ENCODE results near the gene ARHGAP33. TPM values are rescaled to one million over a fixed set of nuclear protein-coding genes. Genes with fewer than 3 reads are reported as not detected.

The ARHGAP33 gene
- total and polyA plus RNA-seq, 2 experiments from 2014 or later = 11.6 to 22.1 TPM

DNA sequence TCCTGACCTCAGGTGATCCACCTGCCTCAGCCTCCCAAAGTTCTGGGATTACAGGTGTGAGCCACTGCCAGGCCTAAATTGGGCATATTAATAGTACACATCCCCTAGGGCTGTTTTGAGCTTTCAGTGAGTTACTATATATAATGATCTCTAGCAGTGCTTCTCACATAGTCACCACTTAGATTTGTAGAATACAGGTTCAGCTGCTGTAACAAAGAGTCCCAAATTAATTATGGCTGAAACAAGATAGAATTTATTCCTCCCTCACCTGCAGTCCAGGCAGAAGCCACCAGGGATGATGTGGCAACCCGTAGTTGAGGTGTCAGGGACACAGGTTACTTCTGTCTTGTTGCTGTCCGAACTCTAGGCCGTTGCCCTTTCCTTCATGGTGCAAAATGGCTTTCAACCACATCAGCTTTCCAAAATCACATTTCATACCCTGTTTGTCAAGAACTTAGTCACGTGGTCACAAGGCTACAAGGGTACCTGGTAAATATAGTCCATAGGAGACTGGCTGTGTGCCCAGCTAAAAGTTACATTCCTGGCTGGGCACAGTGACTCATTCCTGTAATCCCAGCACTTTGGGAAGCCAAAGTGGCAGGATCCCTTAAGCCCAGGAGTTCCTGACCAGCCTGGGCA, 14.5 kb upstream of the ARHGAP33 start:
- peaks cover 11% of the 10 kb centered on the region for H3K4me1 Mint-ChIP-seq
- H3K4me3 ChIP-seq = no peak overlapping the region
- DNase-seq (ENCODE audit: low spot score) (no peak), ATAC-seq (no peak)
- H3K4me2 ChIP-seq = no peak overlapping the region
- H3K27me3 ChIP-seq (ENCODE audit: insufficient read depth) = peaks cover 15% of the 10 kb centered on the region
- no peak for TF ChIP-seq CREB1 (CRISPR knock-in tag; IDR thresholded peaks at IDR 0.05; ENCODE audit: low read depth)
- no peak for TF ChIP-seq ZNF331 (CRISPR knock-in tag; IDR thresholded peaks at IDR 0.05; ENCODE audit: low read depth)
- no peak for TF ChIP-seq ZNF114 (CRISPR knock-in tag; IDR thresholded peaks at IDR 0.05)
- TF ChIP-seq, protein P1, sequence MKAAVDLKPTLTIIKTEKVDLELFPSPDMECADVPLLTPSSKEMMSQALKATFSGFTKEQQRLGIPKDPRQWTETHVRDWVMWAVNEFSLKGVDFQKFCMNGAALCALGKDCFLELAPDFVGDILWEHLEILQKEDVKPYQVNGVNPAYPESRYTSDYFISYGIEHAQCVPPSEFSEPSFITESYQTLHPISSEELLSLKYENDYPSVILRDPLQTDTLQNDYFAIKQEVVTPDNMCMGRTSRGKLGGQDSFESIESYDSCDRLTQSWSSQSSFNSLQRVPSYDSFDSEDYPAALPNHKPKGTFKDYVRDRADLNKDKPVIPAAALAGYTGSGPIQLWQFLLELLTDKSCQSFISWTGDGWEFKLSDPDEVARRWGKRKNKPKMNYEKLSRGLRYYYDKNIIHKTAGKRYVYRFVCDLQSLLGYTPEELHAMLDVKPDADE (IDR thresholded peaks at IDR 0.05) = no peak
- TF ChIP-seq EZH2 (IDR thresholded peaks at IDR 0.05; ENCODE audit: low read depth, unreplicated experiment) = no peak
- TF ChIP-seq JUNB (IDR thresholded peaks at IDR 0.05; ENCODE audit: unreplicated experiment) = no peak
- TF ChIP-seq POLR2AphosphoS5 (IDR thresholded peaks at IDR 0.05; ENCODE audit: low read depth) = no peak
- no peak for TF ChIP-seq EZH2phosphoT487 (IDR thresholded peaks at IDR 0.05; ENCODE audit: unreplicated experiment)
- TF ChIP-seq, protein P2, sequence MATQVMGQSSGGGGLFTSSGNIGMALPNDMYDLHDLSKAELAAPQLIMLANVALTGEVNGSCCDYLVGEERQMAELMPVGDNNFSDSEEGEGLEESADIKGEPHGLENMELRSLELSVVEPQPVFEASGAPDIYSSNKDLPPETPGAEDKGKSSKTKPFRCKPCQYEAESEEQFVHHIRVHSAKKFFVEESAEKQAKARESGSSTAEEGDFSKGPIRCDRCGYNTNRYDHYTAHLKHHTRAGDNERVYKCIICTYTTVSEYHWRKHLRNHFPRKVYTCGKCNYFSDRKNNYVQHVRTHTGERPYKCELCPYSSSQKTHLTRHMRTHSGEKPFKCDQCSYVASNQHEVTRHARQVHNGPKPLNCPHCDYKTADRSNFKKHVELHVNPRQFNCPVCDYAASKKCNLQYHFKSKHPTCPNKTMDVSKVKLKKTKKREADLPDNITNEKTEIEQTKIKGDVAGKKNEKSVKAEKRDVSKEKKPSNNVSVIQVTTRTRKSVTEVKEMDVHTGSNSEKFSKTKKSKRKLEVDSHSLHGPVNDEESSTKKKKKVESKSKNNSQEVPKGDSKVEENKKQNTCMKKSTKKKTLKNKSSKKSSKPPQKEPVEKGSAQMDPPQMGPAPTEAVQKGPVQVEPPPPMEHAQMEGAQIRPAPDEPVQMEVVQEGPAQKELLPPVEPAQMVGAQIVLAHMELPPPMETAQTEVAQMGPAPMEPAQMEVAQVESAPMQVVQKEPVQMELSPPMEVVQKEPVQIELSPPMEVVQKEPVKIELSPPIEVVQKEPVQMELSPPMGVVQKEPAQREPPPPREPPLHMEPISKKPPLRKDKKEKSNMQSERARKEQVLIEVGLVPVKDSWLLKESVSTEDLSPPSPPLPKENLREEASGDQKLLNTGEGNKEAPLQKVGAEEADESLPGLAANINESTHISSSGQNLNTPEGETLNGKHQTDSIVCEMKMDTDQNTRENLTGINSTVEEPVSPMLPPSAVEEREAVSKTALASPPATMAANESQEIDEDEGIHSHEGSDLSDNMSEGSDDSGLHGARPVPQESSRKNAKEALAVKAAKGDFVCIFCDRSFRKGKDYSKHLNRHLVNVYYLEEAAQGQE (IDR thresholded peaks at IDR 0.05; ENCODE audit: unreplicated experiment) = no peak
- TF ChIP-seq STAT1 (IDR thresholded peaks at IDR 0.05; ENCODE audit: unreplicated experiment) = no peak
- TF ChIP-seq, protein P3, sequence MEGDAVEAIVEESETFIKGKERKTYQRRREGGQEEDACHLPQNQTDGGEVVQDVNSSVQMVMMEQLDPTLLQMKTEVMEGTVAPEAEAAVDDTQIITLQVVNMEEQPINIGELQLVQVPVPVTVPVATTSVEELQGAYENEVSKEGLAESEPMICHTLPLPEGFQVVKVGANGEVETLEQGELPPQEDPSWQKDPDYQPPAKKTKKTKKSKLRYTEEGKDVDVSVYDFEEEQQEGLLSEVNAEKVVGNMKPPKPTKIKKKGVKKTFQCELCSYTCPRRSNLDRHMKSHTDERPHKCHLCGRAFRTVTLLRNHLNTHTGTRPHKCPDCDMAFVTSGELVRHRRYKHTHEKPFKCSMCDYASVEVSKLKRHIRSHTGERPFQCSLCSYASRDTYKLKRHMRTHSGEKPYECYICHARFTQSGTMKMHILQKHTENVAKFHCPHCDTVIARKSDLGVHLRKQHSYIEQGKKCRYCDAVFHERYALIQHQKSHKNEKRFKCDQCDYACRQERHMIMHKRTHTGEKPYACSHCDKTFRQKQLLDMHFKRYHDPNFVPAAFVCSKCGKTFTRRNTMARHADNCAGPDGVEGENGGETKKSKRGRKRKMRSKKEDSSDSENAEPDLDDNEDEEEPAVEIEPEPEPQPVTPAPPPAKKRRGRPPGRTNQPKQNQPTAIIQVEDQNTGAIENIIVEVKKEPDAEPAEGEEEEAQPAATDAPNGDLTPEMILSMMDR (conservative IDR thresholded peaks at IDR 0.05; ENCODE audit: low read depth in 2 of 2) = no peak
- TF ChIP-seq NANOG (IDR thresholded peaks at IDR 0.05; ENCODE audit: borderline replicate concordance) = no peak
- TF ChIP-seq, protein P4, sequence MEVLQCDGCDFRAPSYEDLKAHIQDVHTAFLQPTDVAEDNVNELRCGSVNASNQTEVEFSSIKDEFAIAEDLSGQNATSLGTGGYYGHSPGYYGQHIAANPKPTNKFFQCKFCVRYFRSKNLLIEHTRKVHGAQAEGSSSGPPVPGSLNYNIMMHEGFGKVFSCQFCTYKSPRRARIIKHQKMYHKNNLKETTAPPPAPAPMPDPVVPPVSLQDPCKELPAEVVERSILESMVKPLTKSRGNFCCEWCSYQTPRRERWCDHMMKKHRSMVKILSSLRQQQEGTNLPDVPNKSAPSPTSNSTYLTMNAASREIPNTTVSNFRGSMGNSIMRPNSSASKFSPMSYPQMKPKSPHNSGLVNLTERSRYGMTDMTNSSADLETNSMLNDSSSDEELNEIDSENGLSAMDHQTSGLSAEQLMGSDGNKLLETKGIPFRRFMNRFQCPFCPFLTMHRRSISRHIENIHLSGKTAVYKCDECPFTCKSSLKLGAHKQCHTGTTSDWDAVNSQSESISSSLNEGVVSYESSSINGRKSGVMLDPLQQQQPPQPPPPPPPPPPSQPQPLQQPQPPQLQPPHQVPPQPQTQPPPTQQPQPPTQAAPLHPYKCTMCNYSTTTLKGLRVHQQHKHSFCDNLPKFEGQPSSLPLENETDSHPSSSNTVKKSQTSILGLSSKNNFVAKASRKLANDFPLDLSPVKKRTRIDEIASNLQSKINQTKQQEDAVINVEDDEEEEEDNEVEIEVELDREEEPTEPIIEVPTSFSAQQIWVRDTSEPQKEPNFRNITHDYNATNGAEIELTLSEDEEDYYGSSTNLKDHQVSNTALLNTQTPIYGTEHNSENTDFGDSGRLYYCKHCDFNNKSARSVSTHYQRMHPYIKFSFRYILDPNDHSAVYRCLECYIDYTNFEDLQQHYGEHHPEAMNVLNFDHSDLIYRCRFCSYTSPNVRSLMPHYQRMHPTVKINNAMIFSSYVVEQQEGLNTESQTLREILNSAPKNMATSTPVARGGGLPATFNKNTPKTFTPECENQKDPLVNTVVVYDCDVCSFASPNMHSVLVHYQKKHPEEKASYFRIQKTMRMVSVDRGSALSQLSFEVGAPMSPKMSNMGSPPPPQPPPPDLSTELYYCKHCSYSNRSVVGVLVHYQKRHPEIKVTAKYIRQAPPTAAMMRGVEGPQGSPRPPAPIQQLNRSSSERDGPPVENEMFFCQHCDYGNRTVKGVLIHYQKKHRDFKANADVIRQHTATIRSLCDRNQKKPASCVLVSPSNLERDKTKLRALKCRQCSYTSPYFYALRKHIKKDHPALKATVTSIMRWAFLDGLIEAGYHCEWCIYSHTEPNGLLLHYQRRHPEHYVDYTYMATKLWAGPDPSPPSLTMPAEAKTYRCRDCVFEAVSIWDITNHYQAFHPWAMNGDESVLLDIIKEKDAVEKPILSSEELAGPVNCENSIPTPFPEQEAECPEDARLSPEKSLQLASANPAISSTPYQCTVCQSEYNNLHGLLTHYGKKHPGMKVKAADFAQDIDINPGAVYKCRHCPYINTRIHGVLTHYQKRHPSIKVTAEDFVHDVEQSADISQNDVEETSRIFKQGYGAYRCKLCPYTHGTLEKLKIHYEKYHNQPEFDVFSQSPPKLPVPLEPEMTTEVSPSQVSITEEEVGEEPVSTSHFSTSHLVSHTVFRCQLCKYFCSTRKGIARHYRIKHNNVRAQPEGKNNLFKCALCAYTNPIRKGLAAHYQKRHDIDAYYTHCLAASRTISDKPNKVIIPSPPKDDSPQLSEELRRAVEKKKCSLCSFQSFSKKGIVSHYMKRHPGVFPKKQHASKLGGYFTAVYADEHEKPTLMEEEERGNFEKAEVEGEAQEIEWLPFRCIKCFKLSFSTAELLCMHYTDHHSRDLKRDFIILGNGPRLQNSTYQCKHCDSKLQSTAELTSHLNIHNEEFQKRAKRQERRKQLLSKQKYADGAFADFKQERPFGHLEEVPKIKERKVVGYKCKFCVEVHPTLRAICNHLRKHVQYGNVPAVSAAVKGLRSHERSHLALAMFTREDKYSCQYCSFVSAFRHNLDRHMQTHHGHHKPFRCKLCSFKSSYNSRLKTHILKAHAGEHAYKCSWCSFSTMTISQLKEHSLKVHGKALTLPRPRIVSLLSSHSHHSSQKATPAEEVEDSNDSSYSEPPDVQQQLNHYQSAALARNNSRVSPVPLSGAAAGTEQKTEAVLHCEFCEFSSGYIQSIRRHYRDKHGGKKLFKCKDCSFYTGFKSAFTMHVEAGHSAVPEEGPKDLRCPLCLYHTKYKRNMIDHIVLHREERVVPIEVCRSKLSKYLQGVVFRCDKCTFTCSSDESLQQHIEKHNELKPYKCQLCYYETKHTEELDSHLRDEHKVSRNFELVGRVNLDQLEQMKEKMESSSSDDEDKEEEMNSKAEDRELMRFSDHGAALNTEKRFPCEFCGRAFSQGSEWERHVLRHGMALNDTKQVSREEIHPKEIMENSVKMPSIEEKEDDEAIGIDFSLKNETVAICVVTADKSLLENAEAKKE (CRISPR knock-in tag; IDR thresholded peaks at IDR 0.05) = no peak
- H3K36me3 ChIP-seq (ENCODE audit: insufficient read depth) = peaks cover 6% of the 10 kb centered on the region; the same call in 1 of the 2 replicates
- no peak overlapping the region for H3K27ac Mint-ChIP-seq
- no peak overlapping the region for H3K4me3 Mint-ChIP-seq
- H4K20me1 ChIP-seq (replicated peaks; ENCODE audit: insufficient read depth) = peaks cover 3% of the 10 kb centered on the region
- no peaks in the 10 kb centered on the region; the same call in 2 of the 3 replicates for H3K9me3 Mint-ChIP-seq
- H3K27me3 Mint-ChIP-seq (ENCODE audit: insufficient read depth, low read depth, poor library complexity) = peaks cover 23% of the 10 kb centered on the region
- H2AFZ ChIP-seq = no peak overlapping the region
- H3F3A ChIP-seq (replicated peaks; ENCODE audit: low read depth) = peaks cover 9% of the 10 kb centered on the region; the same call in 1 of the 2 replicates
- H3K4me1 ChIP-seq (ENCODE audit: insufficient read depth) = peaks cover 4% of the 10 kb centered on the region
- peaks cover 13% of the 10 kb centered on the region for H3K79me2 ChIP-seq (replicated peaks; ENCODE audit: insufficient read depth)
- H3K36me3 Mint-ChIP-seq (ENCODE audit: low read depth) = peaks cover 39% of the 10 kb centered on the region
- no peak overlapping the region for H3K27ac ChIP-seq (ENCODE audit: low read depth)
- H3K9me2 ChIP-seq (ENCODE audit: insufficient read depth) = no peaks in the 10 kb centered on the region

Data from GM23338 (cell line).